DMS53 treated with DMSO at 0.1 percent for 48 hours (cell line): Measurements from ENCODE around the gene LRRC34.

ENCODE experiments used
- DNase-seq: peaks from one replicate; lab custom pipeline; 2025; ENCODE audit not compliant: unreplicated experiment; lab: John Stamatoyannopoulos, UW

LRRC34 gene, protein sequence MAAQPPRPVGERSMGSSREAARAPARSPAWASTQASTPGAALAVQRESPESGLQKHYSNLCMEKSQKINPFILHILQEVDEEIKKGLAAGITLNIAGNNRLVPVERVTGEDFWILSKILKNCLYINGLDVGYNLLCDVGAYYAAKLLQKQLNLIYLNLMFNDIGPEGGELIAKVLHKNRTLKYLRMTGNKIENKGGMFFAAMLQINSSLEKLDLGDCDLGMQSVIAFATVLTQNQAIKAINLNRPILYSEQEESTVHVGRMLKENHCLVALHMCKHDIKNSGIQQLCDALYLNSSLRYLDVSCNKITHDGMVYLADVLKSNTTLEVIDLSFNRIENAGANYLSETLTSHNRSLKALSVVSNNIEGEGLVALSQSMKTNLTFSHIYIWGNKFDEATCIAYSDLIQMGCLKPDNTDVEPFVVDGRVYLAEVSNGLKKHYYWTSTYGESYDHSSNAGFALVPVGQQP

DNA sequence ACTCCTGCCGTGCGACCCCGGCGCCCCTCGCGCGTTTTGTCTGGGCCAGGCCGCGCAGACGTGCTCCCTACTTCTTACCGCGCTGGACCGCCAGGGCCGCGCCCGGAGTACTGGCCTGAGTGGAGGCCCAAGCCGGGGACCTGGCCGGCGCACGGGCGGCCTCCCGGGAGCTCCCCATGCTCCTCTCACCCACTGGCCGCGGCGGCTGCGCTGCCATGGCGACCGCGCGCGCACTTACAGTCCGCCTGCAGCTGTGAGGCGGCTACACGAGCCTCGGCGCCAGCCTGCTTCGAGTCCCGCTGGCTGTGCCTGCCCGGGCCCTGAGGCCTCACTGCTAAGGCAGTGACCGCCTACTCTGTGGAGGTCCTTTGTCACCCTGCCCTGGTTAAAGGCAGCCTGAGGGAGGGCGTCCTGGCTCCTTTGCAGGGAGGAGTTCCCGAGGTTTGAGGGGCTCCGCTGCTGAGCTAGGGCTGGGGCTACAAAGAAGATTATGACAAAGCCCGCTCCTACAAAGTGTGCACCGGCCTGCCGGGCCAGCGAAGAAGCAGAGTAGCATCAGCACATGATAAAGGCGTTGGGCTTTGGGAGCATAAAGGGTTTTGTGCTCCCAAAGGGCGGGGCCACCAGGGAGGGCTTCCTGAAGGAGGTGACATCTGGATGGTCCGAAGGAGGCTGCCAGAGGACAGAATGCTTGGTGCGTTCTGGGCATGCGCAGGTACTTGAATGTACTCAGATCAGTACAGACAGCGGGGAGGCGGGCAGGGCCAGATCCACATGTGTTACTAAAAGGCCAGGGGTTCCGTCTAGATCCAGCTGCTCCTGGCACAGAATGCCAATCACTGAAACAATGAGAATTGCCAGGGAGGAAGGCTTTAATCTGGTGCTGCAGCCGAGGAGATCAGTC is at the start of gene LRRC34, which contains the start of gene LRRIQ4:
Gene LRRC34 (minus strand): TSS at position 573 of the 904 bp plus-strand sequence. CDS start 356 bp downstream, at position 217.
Gene LRRIQ4 (plus strand): TSS at position 539 of the 904 bp plus-strand sequence. CDS start 9,052 bp downstream, outside the sequence.
- peak; percentile 83 for DNase-seq

DNA sequence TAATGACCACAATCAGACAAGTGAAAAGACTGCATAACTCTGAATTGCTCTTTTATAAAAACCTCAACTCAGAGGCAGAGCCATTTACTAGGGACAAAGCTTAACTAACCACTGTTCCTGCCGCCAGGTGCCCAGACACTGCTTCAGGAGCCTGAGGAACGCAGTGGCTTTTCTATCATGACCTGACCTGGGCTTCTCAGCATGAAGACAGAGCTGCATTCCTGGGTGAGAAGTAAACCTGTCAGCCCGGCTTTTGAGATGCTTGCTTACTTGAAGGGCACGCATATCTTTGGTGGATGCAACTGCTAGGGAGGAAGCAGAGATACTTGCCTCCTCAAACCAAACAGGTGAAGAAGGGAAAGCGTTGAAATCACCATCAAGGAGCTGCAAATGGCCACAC is 49.2 kb upstream of the LRRC34 start:
- no peak for DNase-seq

DNA sequence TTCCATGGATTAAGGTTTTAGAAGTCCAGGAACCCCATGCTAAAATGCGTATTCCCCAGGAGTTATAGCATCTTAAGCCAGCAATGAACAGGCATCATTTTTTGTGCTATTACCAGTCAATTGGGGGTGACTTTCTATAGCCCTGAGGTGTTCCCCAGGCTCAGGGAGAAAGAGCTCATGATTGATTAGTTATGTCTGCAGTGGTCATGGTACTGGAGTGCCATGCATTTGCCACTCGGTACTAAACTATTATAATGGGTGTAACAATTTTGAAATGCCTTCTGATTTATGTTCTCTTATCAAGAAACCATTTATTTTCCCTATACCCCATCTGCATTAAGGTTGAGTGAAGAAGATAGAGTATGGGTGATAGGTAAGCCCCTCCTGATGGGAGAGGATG is 45.1 kb upstream of the LRRC34 start:
- DNase-seq: no peak

DNA sequence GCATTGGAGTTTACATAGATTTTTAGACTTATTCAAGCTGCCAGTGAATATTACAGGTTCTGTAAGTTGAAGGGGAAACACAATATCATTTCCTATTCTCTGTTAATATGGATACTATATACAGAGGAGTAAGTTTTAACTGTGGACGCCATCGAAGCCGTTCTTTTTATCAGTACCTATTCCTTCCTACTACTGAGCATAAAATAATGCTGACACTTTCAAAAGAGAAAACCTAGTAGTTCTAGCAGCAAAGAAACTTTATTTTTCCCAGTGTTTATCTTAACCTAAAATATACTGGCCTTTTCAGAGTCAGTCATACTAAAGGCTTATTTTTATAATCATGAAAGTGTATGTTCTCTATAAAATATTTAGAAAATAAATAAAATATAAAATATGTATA is 42.8 kb upstream of the LRRC34 start:
- DNase-seq: no peak

DNA sequence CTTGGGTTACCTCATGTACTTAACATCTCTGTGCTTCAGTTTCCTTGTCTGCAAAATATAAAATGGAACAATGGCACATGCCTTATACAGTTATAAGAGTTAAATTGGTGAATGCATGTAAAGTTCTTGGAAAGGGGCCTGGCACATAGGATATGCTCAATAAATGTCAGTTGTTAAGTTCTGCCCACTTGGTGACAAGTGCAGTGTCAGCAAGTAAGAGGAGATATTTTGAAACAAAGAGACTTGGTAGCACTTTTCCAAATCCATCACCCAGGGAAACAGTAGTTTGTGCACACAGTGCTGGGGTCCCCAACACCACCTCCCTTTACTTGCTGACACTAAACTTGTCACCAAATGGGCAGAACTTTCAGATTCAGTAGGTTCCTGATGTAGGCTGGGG is 37.9 kb upstream of the LRRC34 start:
- no peak for DNase-seq

DNA sequence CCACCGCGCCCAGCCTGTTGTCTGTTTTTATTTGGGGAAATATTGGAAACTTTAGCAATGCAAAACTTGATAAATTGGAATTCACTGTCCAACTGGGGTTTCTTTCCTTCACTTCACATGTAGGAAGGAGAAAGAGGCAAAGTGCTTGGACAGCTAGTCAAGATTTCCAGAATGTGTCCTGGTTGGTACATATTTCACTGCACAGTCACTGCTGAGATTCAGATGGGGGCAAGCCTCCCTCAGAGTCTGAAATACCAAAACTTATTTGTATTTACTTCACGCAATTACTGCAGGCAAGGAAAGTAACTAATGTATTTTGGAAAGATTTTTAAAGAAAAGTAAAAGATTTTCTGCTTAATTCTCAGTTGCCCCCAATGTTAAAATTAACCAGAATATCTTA is 36.0 kb upstream of the LRRC34 start:
- DNase-seq: no peak

DNA sequence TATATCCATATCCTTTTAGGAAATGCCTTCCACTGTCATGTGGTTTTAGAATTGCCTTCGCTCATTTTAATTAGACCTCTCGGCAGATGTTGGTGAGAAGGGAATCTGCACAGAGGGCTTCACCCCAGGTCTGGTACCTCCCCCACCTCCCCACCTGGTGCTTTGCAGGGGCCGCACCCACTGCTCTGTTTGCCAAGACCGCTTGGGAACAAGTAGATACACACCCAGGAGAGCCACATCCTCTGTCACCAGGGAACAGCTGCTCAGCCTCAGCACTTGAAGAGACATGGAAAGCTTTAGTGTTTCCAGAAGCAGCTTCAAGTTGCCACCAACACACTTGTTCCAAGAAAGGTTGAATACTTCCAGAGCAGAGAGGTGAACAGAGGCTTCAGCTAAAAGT is 35.2 kb upstream of the LRRC34 start:
- DNase-seq: peak; percentile 8

DNA sequence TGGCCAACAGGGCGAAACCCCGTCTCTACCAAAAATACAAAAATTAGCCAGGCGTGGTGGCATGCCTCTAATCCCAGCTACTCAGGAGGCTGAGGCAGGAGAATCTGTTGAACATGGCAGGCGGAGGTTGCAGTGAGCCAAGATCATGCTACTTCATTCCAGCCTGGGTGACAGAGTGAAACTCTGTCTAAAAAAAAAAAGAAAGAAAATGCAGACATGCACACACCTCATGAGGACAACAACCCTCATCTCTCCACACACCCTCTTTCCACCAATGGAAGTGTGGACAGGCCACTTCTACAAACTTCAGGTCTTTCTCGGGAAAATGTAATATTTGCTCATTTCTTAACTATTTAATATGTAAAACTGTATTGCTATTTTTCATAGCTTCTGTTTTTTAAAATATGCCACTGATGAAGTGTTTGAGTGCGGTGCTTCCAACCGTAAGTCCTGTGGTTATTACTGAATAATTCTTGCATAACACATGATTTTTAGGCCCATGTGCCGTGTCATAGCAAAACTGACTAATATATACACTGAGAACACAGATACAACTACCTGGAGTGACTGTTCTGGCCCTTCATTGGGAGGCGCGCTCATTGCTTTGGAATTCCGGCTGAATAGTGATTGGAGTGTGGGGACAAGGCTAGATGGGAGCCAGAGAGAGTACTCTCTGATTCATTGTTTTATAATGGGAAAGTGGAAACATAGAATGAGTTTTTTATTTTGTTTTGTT is 33.9 kb upstream of the LRRC34 start:
- no peak for DNase-seq

DNA sequence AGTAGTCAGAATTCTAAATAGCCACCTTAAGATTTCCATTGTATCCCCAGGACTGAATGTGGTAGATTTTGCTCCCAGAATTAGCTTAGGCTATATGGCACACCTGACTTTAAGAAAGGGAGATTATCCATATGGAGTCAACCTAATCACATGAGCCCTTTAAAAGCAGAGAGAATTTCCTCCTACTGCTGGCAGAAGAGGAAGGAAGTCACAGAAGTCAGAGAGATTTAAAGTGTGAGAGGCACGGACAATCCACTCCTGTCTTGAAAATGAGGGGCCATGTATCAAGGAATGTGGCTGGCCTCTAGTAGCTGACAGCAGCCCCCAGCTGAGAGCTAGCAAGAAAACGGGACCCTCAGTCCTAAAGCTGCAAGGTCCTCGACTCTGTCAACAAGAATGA is 30.3 kb upstream of the LRRC34 start:
- no peak for DNase-seq

DNA sequence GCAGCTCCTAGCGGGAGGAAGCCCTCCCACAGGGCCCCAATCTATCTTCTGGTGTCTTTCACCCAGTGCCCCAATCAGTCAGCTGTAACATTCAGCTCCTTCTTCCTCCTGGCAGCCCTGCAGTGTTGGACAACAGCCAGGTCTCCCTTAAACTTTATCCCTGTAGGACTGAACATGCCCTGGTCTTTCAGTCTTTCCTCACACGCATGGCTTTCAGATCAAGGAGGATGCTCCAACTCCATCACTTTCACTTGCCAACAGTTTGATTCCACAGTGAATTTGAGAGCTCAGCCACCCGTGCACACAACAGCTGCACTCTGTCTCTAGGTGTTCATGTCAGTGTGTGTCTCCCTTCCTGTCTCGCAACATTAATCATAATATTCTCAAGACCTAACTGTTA is 28.5 kb upstream of the LRRC34 start:
- DNase-seq: no peak

DNA sequence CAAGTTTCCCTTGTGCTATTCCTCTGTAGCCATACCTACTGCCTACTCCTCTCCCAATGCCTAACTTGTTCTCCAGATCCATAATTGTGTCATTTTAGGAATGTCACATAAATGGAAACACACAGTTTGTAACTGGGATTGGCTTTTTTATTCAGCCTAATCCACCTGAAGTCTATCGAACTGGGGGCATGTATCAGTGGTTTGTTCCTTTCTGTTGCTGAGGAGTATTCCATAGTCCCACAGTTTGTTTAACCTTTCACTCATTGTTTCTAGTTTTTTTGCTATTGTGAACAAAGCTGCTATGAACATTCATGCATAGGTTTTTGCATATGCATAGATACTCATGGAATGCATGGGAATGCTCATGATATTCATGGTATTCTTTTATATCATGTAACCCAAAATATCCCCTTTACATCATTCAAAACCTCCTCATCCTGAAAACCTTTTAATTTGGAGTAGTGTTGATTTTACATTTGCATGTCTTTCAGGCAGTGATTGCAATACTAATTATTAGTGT is 25.9 kb upstream of the LRRC34 start:
- DNase-seq: no peak

DNA sequence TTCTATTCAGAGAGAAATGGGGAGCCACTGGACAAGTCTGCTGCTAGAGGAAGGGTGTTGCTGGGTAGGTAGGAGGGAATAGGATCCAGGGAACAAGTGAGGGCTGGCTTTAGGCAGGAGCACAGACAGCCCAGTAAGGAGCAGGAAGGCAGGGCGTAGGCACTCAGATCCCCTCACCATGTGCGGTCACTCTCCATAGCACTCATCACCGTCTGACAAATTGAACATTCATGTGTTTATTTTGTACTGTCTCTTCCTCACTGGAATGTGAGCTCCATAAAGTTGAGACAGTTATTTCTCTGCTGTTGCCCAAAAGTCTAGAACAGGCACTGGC is 24.2 kb upstream of the LRRC34 start:
- no peak for DNase-seq

DNA sequence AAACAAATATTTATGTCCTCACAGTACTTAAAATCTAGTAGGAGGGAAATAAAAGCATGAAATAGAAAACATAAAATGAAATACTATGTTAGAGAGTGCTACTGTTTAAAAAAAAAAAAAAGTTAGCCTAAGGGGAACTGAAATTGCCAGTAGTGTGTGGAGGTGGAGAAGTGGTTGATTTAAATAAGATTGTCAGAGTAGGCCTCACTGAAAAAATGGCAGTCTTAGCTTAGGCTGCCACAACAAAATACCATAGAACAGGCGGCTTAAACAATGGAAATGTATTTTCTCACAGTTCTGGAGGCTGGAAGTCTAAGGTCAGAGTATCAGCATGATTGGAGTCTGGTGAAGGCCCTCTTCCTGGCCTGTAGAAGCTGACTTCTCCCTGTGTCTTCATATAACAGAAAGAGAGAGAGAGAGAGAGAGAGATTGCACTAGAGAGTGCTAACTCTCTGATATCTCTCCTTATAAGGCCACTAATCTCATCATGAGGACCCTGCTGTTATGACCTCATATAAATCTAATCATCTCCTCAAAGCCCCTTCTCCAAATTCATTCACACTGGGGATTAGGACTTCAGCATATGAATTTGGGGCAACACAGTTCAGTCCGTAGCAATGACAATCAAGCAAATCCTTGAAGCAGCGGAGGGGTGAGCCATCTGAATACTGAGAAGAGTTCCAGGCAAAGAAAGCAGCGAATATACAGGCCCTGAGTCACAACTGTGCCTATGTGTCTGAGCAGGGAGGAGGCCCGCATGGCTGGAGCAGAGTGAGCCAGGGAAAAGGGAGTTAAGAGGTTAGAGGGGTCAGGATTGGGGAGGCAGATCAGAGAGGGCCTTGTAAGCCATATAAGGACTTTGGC is 23.6 kb upstream of the LRRC34 start:
- no peak for DNase-seq

DNA sequence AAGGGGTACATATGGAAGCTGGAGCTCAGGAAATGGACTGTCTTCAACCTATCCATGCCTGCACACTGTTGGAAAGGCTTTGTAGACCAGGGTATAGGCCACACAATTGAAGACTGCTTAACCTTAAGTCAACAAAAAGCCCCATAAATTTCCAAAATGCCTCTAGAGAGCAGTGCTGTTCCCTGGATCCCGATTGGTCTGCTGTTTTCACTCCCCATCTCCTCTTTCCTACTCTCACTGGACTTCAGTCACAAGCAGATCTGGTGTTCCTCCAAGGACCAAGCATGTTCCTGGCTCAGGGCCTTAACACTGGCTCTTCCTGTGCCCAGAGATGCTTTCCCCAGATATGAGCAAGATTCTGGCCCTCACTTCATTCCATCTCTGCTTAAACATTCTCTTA is 22.8 kb upstream of the LRRC34 start:
- DNase-seq: no peak

DNA sequence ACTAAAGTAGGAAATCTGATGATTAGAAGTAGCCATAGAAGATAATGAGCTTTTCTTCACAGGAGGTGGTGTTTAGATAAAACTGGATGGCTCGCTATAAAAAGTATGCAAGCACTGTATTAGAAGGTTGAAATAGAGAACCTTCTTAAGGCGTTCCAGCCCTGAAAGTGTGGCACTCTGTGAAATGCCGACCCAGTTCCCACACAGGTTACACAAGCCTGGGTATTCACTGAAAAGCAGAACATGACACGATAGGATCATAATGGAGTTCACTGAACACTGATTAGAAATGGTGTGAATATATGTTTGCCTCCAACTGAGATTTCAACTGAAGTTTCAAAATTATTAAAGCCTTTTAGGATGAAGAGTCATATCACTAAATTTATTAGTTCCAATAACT is 15.0 kb upstream of the LRRC34 start:
- DNase-seq: no peak

DNA sequence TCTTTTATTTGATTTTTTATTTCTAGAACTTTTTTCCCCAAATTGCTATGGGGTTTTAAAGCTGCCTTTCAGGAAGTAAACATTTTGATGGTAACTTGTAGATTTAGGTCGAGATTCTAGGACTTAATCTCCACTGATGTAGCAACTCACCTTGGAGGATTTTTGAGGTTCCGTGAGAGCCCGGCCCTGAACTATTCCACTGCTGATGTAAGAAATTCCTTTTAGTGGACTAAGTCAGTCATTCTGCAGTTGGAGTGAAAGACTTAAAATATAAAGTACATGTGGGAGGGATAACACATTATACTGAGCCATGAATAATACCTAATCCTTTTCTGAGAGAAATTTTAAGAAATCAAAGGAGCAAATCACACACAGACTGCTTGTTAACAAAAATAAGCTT is 12.6 kb upstream of the LRRC34 start:
- DNase-seq: no peak

DNA sequence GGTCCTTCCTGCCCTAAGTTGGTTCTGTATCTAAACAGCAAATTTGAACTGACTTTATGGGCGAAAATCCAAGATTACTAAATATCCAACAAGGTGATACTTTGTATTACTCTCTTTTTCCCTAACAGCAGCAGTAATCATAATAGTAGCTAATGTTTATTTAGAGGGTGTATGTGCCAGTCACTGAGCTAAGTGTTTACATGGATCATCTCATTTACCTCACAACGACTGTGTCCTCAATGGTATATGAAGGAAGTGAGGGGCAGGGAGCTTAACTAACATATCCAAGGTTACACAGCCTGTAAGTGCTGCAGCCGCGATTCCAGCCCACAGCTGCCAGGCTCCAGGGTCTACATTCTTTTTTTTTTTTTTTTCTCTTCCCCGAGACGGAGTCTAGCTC is 10.3 kb upstream of the LRRC34 start:
- peak; percentile 75 for DNase-seq

DNA sequence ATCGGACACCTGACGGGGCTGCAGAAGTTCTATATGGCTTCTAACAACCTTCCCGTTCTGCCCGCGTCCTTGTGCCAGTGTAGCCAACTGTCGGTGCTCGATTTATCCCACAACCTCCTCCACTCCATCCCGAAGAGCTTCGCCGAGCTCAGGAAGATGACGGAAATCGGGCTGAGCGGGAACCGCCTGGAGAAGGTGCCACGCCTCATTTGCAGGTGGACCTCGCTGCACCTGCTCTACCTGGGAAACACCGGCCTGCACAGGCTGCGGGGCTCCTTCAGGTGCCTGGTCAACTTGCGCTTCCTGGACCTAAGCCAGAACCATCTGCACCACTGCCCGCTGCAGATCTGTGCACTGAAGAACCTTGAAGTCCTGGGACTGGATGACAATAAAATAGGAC is 9.8 kb upstream of the LRRC34 start:
- peak; percentile 66 for DNase-seq

DNA sequence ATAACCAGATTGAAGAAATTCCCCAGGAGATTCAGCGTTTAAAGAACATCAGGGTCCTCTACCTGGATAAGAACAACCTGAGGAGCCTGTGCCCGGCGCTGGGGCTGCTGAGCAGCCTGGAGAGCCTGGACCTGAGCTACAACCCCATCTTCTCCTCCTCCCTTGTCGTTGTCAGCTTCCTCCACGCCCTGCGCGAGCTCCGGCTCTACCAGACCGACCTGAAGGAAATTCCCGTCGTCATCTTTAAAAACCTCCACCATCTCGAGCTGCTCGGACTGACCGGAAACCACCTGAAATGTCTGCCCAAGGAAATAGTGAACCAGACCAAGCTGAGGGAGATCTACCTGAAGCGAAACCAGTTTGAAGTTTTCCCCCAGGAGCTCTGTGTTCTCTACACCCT is 9.4 kb upstream of the LRRC34 start:
- peak; percentile 47 for DNase-seq

DNA sequence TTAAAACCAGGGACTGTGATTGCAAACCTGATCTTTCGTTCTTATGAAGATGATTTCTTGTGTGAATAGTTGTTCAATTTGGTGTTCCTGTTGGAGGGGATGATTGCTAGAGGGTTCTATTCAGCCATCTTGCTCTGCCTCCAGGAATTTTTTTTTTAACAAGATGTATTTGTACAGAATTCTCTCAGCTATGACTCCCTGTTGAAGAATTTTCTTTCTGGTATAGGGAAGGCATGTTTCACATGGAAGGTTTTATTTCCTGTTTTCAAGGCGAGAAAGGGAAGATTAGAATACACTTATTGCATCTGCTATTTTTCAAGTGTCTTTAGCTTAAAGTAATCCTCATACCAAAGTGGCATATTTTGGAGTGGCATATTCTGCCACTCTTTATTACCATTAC is 5.6 kb upstream of the LRRC34 start:
- no peak for DNase-seq
